ENCODE data around the gene WFDC11.

- TF ChIP-seq, protein P1, sequence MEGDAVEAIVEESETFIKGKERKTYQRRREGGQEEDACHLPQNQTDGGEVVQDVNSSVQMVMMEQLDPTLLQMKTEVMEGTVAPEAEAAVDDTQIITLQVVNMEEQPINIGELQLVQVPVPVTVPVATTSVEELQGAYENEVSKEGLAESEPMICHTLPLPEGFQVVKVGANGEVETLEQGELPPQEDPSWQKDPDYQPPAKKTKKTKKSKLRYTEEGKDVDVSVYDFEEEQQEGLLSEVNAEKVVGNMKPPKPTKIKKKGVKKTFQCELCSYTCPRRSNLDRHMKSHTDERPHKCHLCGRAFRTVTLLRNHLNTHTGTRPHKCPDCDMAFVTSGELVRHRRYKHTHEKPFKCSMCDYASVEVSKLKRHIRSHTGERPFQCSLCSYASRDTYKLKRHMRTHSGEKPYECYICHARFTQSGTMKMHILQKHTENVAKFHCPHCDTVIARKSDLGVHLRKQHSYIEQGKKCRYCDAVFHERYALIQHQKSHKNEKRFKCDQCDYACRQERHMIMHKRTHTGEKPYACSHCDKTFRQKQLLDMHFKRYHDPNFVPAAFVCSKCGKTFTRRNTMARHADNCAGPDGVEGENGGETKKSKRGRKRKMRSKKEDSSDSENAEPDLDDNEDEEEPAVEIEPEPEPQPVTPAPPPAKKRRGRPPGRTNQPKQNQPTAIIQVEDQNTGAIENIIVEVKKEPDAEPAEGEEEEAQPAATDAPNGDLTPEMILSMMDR (IDR thresholded peaks at IDR 0.05; ENCODE audit: poor library complexity): no peak
- no peak for TF ChIP-seq EZH2 (IDR thresholded peaks at IDR 0.05; ENCODE audit: borderline replicate concordance)
Measured at GRCh38 chr20:45611054-45611453, 59.0 kb downstream of the WFDC11 start.
